Osteoblast (primary cell): Measurements from ENCODE around the gene ERGIC3. TPM values are rescaled to one million over a fixed set of nuclear protein-coding genes. Genes with fewer than 3 reads are reported as not detected.

ENCODE experiments used
- DNase-seq: peaks from one replicate; pipeline ENCODE4 v3.0.0; 2011; ENCODE audit warnings: low spot score, mixed read lengths; ENCODE audit not compliant: insufficient read length; ENCODE audit errors: missing footprints
- H2AFZ ChIP-seq: 2 replicates; pipeline ENCODE4 v1.6.0; 2011; ENCODE audit warnings: mild to moderate bottlenecking, low read length
- H3K27ac ChIP-seq: 2 replicates; pipeline ENCODE4 v1.5.1; 2011; ENCODE audit warnings: mild to moderate bottlenecking, low read depth, low read length, moderate library complexity
- H3K27me3 ChIP-seq: 2 replicates; pipeline ENCODE4 v1.6.0; 2012; ENCODE audit warnings: mild to moderate bottlenecking, control low read depth, inconsistent platforms, low read length, moderate library complexity; ENCODE audit not compliant: insufficient read depth
- H3K36me3 ChIP-seq: 2 replicates; pipeline ENCODE4 v1.5.1; 2011; ENCODE audit warnings: mild to moderate bottlenecking, low read length, control low read depth, moderate library complexity; ENCODE audit not compliant: insufficient read depth
- H3K4me1 ChIP-seq: 2 replicates; pipeline ENCODE4 v1.5.1; 2011; ENCODE audit warnings: mild to moderate bottlenecking, low read length, control low read depth, moderate library complexity; ENCODE audit not compliant: insufficient read depth
- H3K4me2 ChIP-seq: 2 replicates; pipeline ENCODE4 v1.6.0; 2011; ENCODE audit warnings: mild to moderate bottlenecking, low read length; ENCODE audit not compliant: insufficient read depth
- H3K4me3 ChIP-seq: fragments of 200-600 bp; sonication (generic); 3 replicates; pipeline ENCODE4 v1.5.1; 2012; ENCODE audit warnings: mild to moderate bottlenecking, low read length, inconsistent platforms; ENCODE audit not compliant: insufficient read depth
- H3K79me2 ChIP-seq: 2 replicates; pipeline ENCODE4 v1.6.0; 2012; ENCODE audit warnings: mild to moderate bottlenecking, low read length, control low read depth, inconsistent platforms; ENCODE audit not compliant: insufficient read depth
- H3K9me3 ChIP-seq: 2 replicates; pipeline ENCODE4 v1.5.1; 2011; ENCODE audit warnings: low read depth, low read length, control low read depth
- H4K20me1 ChIP-seq: 2 replicates; pipeline ENCODE4 v1.6.0; 2012; ENCODE audit warnings: mild to moderate bottlenecking, low read length, control low read depth; ENCODE audit not compliant: insufficient read depth
- CTCF ChIP-seq: IDR thresholded peaks from 2 replicates; pipeline ENCODE4 v1.5.1; 2011; ENCODE audit warnings: mild to moderate bottlenecking, low read depth, low read length, moderate library complexity; ENCODE audit errors: extremely low read depth
- total RNA-seq: library from RNA; depleted of rRNA; stranded (reverse); fragments of >200 nt; gene quantifications from 2 replicates; pipeline ENCODE4 v1.2.3, GENCODE V29; 2012

The ERGIC3 gene
- total RNA-seq, 1 donor: 538 TPM

- H3K27ac ChIP-seq: no peak overlapping the region
- H3K9me3 ChIP-seq: no peaks in the 10 kb centered on the region
- DNase-seq: no peak
- no peak for TF ChIP-seq CTCF
- no peaks in the 10 kb centered on the region for H3K79me2 ChIP-seq
- no peak overlapping the region for H2AFZ ChIP-seq
- H4K20me1 ChIP-seq: peaks cover 4% of the 10 kb centered on the region
- no peaks in the 10 kb centered on the region for H3K27me3 ChIP-seq
- no peak overlapping the region for H3K4me3 ChIP-seq
- H3K4me2 ChIP-seq: no peak overlapping the region
- H3K4me1 ChIP-seq: no peaks in the 10 kb centered on the region
- H3K36me3 ChIP-seq: peaks cover 28% of the 10 kb centered on the region
Measured at GRCh38 chr20:35556871-35557270, 15.0 kb downstream of the ERGIC3 start.

- Histone ChIP-seq H4K20me1 (peaks cover 4% of the 10 kb centered on the region), H3K36me3 (peaks cover 22% of the 10 kb centered on the region), H3K27me3 (no peaks in the 10 kb centered on the region), H3K4me3 (no peak overlapping the region), H2AFZ (no peak overlapping the region), H3K79me2 (no peaks in the 10 kb centered on the region), H3K27ac (no peak overlapping the region), H3K9me3 (no peaks in the 10 kb centered on the region), H3K4me2 (no peak overlapping the region), H3K4me1 (no peaks in the 10 kb centered on the region)
- no peak for TF ChIP-seq CTCF
- DNase-seq: no peak
Measured at GRCh38 chr20:35558451-35558850, 16.6 kb downstream of the ERGIC3 start.

- Histone ChIP-seq H3K4me1 (no peaks in the 10 kb centered on the region), H3K9me3 (no peaks in the 10 kb centered on the region), H3K36me3 (peaks cover 22% of the 10 kb centered on the region), H3K27ac (no peak overlapping the region), H3K27me3 (no peaks in the 10 kb centered on the region), H2AFZ (no peak overlapping the region), H3K4me2 (no peak overlapping the region), H3K79me2 (no peaks in the 10 kb centered on the region), H4K20me1 (peaks cover 4% of the 10 kb centered on the region), H3K4me3 (no peak overlapping the region)
- TF ChIP-seq CTCF: no peak
- no peak for DNase-seq
Measured at GRCh38 chr20:35559042-35559693, 17.3 kb downstream of the ERGIC3 start.

- H3K9me3 ChIP-seq: no peaks in the 10 kb centered on the region
- no peak overlapping the region for H3K27ac ChIP-seq
- peaks cover 19% of the 10 kb centered on the region for H3K36me3 ChIP-seq
- H3K4me3 ChIP-seq: no peak overlapping the region
- H3K79me2 ChIP-seq: no peaks in the 10 kb centered on the region
- peaks cover 3% of the 10 kb centered on the region for H4K20me1 ChIP-seq
- H3K27me3 ChIP-seq: no peaks in the 10 kb centered on the region
- DNase-seq: no peak
- H3K4me1 ChIP-seq: no peaks in the 10 kb centered on the region
- no peak overlapping the region for H3K4me2 ChIP-seq
- H2AFZ ChIP-seq: no peak overlapping the region
- no peak for TF ChIP-seq CTCF
Measured at GRCh38 chr20:35560105-35560511, 18.2 kb downstream of the ERGIC3 start.
